Bronchial epithelial cell (primary cell): ENCODE data around the gene MEX3A. TPM values are rescaled to one million over a fixed set of nuclear protein-coding genes. Genes with fewer than 3 reads are reported as not detected.
A peak's percentile ranks its signal among the peaks of the same experiment; 100 is the strongest.

Experiments used
- DNase-seq: peaks from one replicate; pipeline ENCODE4 v3.0.0-alpha.2; 2010; ENCODE audit warnings: low read depth
- FAIRE-seq: peaks from 2 replicates; lab custom pipeline; 2011; peaks lifted over from hg19 to GRCh38; lab: Jason Lieb, UNC
- H3K27me3 ChIP-seq: 2 replicates; pipeline ENCODE4 v1.5.1; 2011; ENCODE audit warnings: low read length; ENCODE audit not compliant: control insufficient read depth, insufficient read depth
- H3K36me3 ChIP-seq: 2 replicates; pipeline ENCODE4 v1.5.1; 2011; ENCODE audit warnings: low read length; ENCODE audit not compliant: control insufficient read depth, insufficient read depth
- H3K4me3 ChIP-seq: 2 replicates; pipeline ENCODE4 v1.5.1; 2011; ENCODE audit warnings: mild to moderate bottlenecking, low read depth, low read length, control low read depth
- CTCF ChIP-seq: IDR thresholded peaks from 2 replicates; pipeline ENCODE4 v1.5.1; 2011; ENCODE audit warnings: mild to moderate bottlenecking, moderate library complexity, low read length, control low read depth, inconsistent platforms; ENCODE audit not compliant: insufficient read depth, severe bottlenecking
- total RNA-seq: library from RNA; depleted of rRNA; stranded (reverse); fragments of >200 nt; gene quantifications from 2 replicates; pipeline ENCODE4 v1.2.1, GENCODE V29; 2014

Gene MEX3A
- total RNA-seq, 1 donor from 2014 or later, result 0.53 TPM

- no peak for FAIRE-seq
- Histone ChIP-seq H3K27me3 (no peaks in the 10 kb centered on the region), H3K36me3 (peaks cover 5% of the 10 kb centered on the region), H3K4me3 (no peak overlapping the region)
- DNase-seq, result no peak
- TF ChIP-seq CTCF, result no peak
These were observed 18.3 kb downstream of the MEX3A start for GRCh38 chr1:156063997-156064285.

GRCh38 chr1:156062189-156062588, 20.1 kb downstream of the MEX3A start:
- H3K4me3 ChIP-seq, result peak overlapping the region; percentile 55
- FAIRE-seq (no peak), DNase-seq (peak; percentile 44)
- H3K27me3 ChIP-seq, result no peaks in the 10 kb centered on the region
- no peak for TF ChIP-seq CTCF
- peaks cover 2% of the 10 kb centered on the region for H3K36me3 ChIP-seq

- H3K36me3 ChIP-seq, result peaks cover 2% of the 10 kb centered on the region
- peak; percentile 88 for DNase-seq
- H3K4me3 ChIP-seq, result peak within 1 kb of the TSS; percentile 55
- H3K27me3 ChIP-seq, result no peaks in the 10 kb centered on the region
- FAIRE-seq, result no peak
- no peak for TF ChIP-seq CTCF
These were observed 21.2 kb downstream of the MEX3A start, which contains the start of gene RAB25 for GRCh38 chr1:156060937-156061636. TSS of gene RAB25 (plus strand) at chr1:156061160. CDS start at chr1:156061401, 241 bp downstream.

- DNase-seq, result no peak
- Histone ChIP-seq H3K36me3 (peaks cover 2% of the 10 kb centered on the region), H3K27me3 (no peaks in the 10 kb centered on the region), H3K4me3 (no peak overlapping the region)
- no peak for TF ChIP-seq CTCF
- no peak for FAIRE-seq
These were observed 25.9 kb downstream of the MEX3A start for GRCh38 chr1:156056326-156056849.

- Histone ChIP-seq H3K4me3 (peak overlapping the region; percentile 81), H3K27me3 (no peaks in the 10 kb centered on the region), H3K36me3 (peaks cover 5% of the 10 kb centered on the region)
- FAIRE-seq (no peak), DNase-seq (no peak)
- TF ChIP-seq CTCF, result no peak
These were observed 26.8 kb downstream of the MEX3A start for GRCh38 chr1:156055281-156056048.
